SK-N-SH treated with all-trans-retinoic acid at 6 μM for 48 hours (cell line): ENCODE results near the gene NPLOC4.

Source experiments
- ATAC-seq: fragments of 200-7000 bp; cut with Tn5 transposase; 3 replicates; pipeline ENCODE4 v1.9.1; 2020; ENCODE audit warnings: mild to moderate bottlenecking, moderate library complexity
- ARNTL ChIP-seq: fragments of 450-650 bp; formaldehyde crosslinking; IDR thresholded peaks from 2 replicates; pipeline ENCODE4 v1.5.0; 2020; ENCODE audit warnings: low read depth, mild to moderate bottlenecking, moderate library complexity, borderline replicate concordance
- BACH2 ChIP-seq: fragments of 250-450 bp; sonication (Bioruptor Pico); IDR thresholded peaks from 2 replicates; pipeline ENCODE4 v1.9.0; 2021; ENCODE audit warnings: mild to moderate bottlenecking, borderline replicate concordance
- CREB5 ChIP-seq: fragments of 250-450 bp; sonication (Bioruptor Pico); IDR thresholded peaks from 2 replicates; pipeline ENCODE4 v1.5.1; 2020; ENCODE audit warnings: low read depth, mild to moderate bottlenecking, moderate library complexity
- CSDC2 ChIP-seq: fragments of 250-450 bp; sonication (Bioruptor Pico); IDR thresholded peaks from 2 replicates; pipeline ENCODE4 v1.5.0; 2020; ENCODE audit warnings: mild to moderate bottlenecking, moderate library complexity
- CSRNP3 ChIP-seq: fragments of 250-450 bp; sonication (Bioruptor Pico); IDR thresholded peaks from 2 replicates; pipeline ENCODE4 v1.5.1; 2021; ENCODE audit warnings: mild to moderate bottlenecking, moderate library complexity
- ESRRG ChIP-seq: fragments of 250-450 bp; sonication (Bioruptor Pico); IDR thresholded peaks from 2 replicates; pipeline ENCODE4 v1.6.1; 2021; ENCODE audit warnings: mild to moderate bottlenecking
- GLIS3 ChIP-seq: fragments of 250-450 bp; sonication (Bioruptor Pico); IDR thresholded peaks from 2 replicates; pipeline ENCODE4 v1.5.0; 2020; ENCODE audit warnings: mild to moderate bottlenecking, moderate library complexity
- ISL1 ChIP-seq: fragments of 250-450 bp; sonication (Bioruptor Pico); IDR thresholded peaks from 2 replicates; pipeline ENCODE4 v2.1.2; 2022; ENCODE audit warnings: mild to moderate bottlenecking, moderate library complexity
- OSR1 ChIP-seq: fragments of 250-450 bp; sonication (Bioruptor Pico); IDR thresholded peaks from 2 replicates; pipeline ENCODE4 v1.8.0; 2022; ENCODE audit warnings: moderate library complexity, mild to moderate bottlenecking, inconsistent platforms
- PATZ1 ChIP-seq: fragments of 250-450 bp; sonication (Bioruptor Pico); IDR thresholded peaks from 2 replicates; pipeline ENCODE4 v1.8.0; 2020; ENCODE audit warnings: mild to moderate bottlenecking, moderate library complexity, borderline replicate concordance
- POU6F1 ChIP-seq: fragments of 250-450 bp; sonication (Bioruptor Pico); IDR thresholded peaks from 2 replicates; pipeline ENCODE4 v1.8.0; 2021; ENCODE audit warnings: low read depth, mild to moderate bottlenecking, moderate library complexity, borderline replicate concordance
- PPARA ChIP-seq: fragments of 250-450 bp; sonication (Bioruptor Pico); IDR thresholded peaks from 2 replicates; pipeline ENCODE4 v1.5.0; 2020; ENCODE audit warnings: mild to moderate bottlenecking, borderline replicate concordance
- RARB ChIP-seq: fragments of 250-450 bp; sonication (Bioruptor Pico); IDR thresholded peaks from 2 replicates; pipeline ENCODE4 v1.8.0; 2021; ENCODE audit warnings: mild to moderate bottlenecking, moderate library complexity
- TOX ChIP-seq: fragments of 250-450 bp; sonication (Bioruptor Pico); IDR thresholded peaks from 2 replicates; pipeline ENCODE4 v1.8.0; 2021; ENCODE audit warnings: mild to moderate bottlenecking, moderate library complexity, borderline replicate concordance
- TSHZ2 ChIP-seq: fragments of 250-450 bp; sonication (Bioruptor Pico); IDR thresholded peaks from 2 replicates; pipeline ENCODE4 v1.5.0; 2020; ENCODE audit warnings: mild to moderate bottlenecking, moderate library complexity
- ZC3H10 ChIP-seq: fragments of 250-450 bp; sonication (Bioruptor Pico); IDR thresholded peaks from 2 replicates; pipeline ENCODE4 v1.5.1; 2021; ENCODE audit warnings: mild to moderate bottlenecking, moderate library complexity
- ZFP3 ChIP-seq: fragments of 250-450 bp; sonication (Bioruptor Pico); IDR thresholded peaks from 2 replicates; pipeline ENCODE4 v1.5.0; 2020; ENCODE audit warnings: mild to moderate bottlenecking, moderate library complexity
- ZFP30 ChIP-seq: fragments of 450-650 bp; formaldehyde crosslinking; IDR thresholded peaks from 2 replicates; pipeline ENCODE4 v1.5.0; 2022; ENCODE audit warnings: mild to moderate bottlenecking, moderate library complexity
- ZNF565 ChIP-seq: fragments of 450-650 bp; formaldehyde crosslinking; conservative IDR thresholded peaks from 2 replicates; pipeline ENCODE4 v1.5.0; 2020; ENCODE audit warnings: low read depth, mild to moderate bottlenecking, moderate library complexity
- ZNF70 ChIP-seq: fragments of 450-650 bp; formaldehyde crosslinking; IDR thresholded peaks from 2 replicates; pipeline ENCODE4 v1.5.0; 2020; ENCODE audit warnings: mild to moderate bottlenecking, moderate library complexity
- ZNF8 ChIP-seq: fragments of 450-650 bp; formaldehyde crosslinking; IDR thresholded peaks from 2 replicates; pipeline ENCODE4 v1.5.0; 2020; ENCODE audit warnings: mild to moderate bottlenecking, moderate library complexity

NPLOC4 gene

GRCh38 chr17:81652906-81653771 lies 16.2 kb upstream of the NPLOC4 start:
- ATAC-seq, result no peak
- TF ChIP-seq OSR1 (CRISPR knock-in tag) (no peak), RARB (CRISPR knock-in tag) (no peak), POU6F1 (no peak), BACH2 (no peak), ZFP3 (CRISPR knock-in tag) (no peak), ISL1 (CRISPR knock-in tag) (no peak), TSHZ2 (CRISPR knock-in tag) (no peak), PATZ1 (no peak), CREB5 (CRISPR knock-in tag) (no peak), ZNF8 (CRISPR knock-in tag) (no peak), CSDC2 (CRISPR knock-in tag) (no peak), ZC3H10 (CRISPR knock-in tag) (no peak), ARNTL (CRISPR knock-in tag) (no peak), GLIS3 (CRISPR knock-in tag) (no peak), ZNF70 (CRISPR knock-in tag) (no peak)

GRCh38 chr17:81651692-81652091 lies 14.8 kb upstream of the NPLOC4 start:
- TF ChIP-seq BACH2 (no peak), TSHZ2 (CRISPR knock-in tag) (no peak), ZFP3 (CRISPR knock-in tag) (0 out of 2 replicates have a peak, but pooled peaks have one; percentile 25)
- peak; percentile 91 for ATAC-seq

GRCh38 chr17:81650951-81651350 lies 14.0 kb upstream of the NPLOC4 start:
- ATAC-seq, result peak; percentile 2
- TF ChIP-seq ZNF70 (CRISPR knock-in tag) (no peak), ESRRG (no peak), PPARA (CRISPR knock-in tag) (no peak), CSRNP3 (CRISPR knock-in tag) (no peak), GLIS3 (CRISPR knock-in tag) (no peak), ZNF8 (CRISPR knock-in tag) (no peak), ZFP30 (no peak), CREB5 (CRISPR knock-in tag) (no peak), ZNF565 (CRISPR knock-in tag) (no peak), TOX (no peak), PATZ1 (no peak)
